GM18499 (cell line): ENCODE measurements around the gene RASA3.

Source experiments
- ATAC-seq: cut with Tn5 transposase; IDR thresholded peaks from one replicate; pipeline ENCODE4 v1.9.1; 2021; ENCODE audit warnings: moderate number of reproducible peaks; ENCODE audit not compliant: insufficient read depth, unreplicated experiment

Gene RASA3

GRCh38 chr13:113965383-113965874 lies 167.0 kb downstream of the RASA3 start:
- no peak for ATAC-seq

- ATAC-seq = no peak
These were observed 168.0 kb downstream of the RASA3 start for GRCh38 chr13:113964251-113964995.

- ATAC-seq = no peak
These were observed 169.0 kb downstream of the RASA3 start for GRCh38 chr13:113963376-113963775.

- no peak for ATAC-seq
These were observed 169.4 kb downstream of the RASA3 start for GRCh38 chr13:113962975-113963374.

- no peak for ATAC-seq
These were observed 170.0 kb downstream of the RASA3 start for GRCh38 chr13:113962386-113962785.

GRCh38 chr13:113960276-113960948 lies 172.0 kb downstream of the RASA3 start:
- ATAC-seq = no peak

- ATAC-seq = no peak
These were observed 173.2 kb downstream of the RASA3 start for GRCh38 chr13:113959198-113959597.

- no peak for ATAC-seq
These were observed 174.1 kb downstream of the RASA3 start for GRCh38 chr13:113958373-113958772.

GRCh38 chr13:113956571-113956970 lies 175.9 kb downstream of the RASA3 start:
- ATAC-seq = no peak

- ATAC-seq = no peak
These were observed 176.7 kb downstream of the RASA3 start for GRCh38 chr13:113955691-113956090.

- ATAC-seq = no peak
These were observed 177.2 kb downstream of the RASA3 start for GRCh38 chr13:113955235-113955634.

- ATAC-seq = no peak
These were observed 178.2 kb downstream of the RASA3 start for GRCh38 chr13:113954046-113954835.

- ATAC-seq = no peak
These were observed 178.9 kb downstream of the RASA3 start for GRCh38 chr13:113953561-113953960.

GRCh38 chr13:113952983-113953520 lies 179.4 kb downstream of the RASA3 start:
- no peak for ATAC-seq

GRCh38 chr13:113952151-113952982 lies 180.1 kb downstream of the RASA3 start:
- ATAC-seq = no peak

GRCh38 chr13:113951246-113951999 lies 181.0 kb downstream of the RASA3 start:
- ATAC-seq = no peak

- no peak for ATAC-seq
These were observed 181.8 kb downstream of the RASA3 start for GRCh38 chr13:113950451-113951245.

- ATAC-seq = no peak
These were observed 182.9 kb downstream of the RASA3 start for GRCh38 chr13:113949546-113949945.
